SK-N-SH treated with all-trans-retinoic acid at 6 μM for 48 hours (cell line): ENCODE data around the gene A2M.

Experiments used
- CSRNP3 ChIP-seq: fragments of 250-450 bp; sonication (Bioruptor Pico); IDR thresholded peaks from 2 replicates; pipeline ENCODE4 v1.5.1; 2021; ENCODE audit warnings: mild to moderate bottlenecking, moderate library complexity
- ESRRG ChIP-seq: fragments of 250-450 bp; sonication (Bioruptor Pico); IDR thresholded peaks from 2 replicates; pipeline ENCODE4 v1.6.1; 2021; ENCODE audit warnings: mild to moderate bottlenecking
- PATZ1 ChIP-seq: fragments of 250-450 bp; sonication (Bioruptor Pico); IDR thresholded peaks from 2 replicates; pipeline ENCODE4 v1.8.0; 2020; ENCODE audit warnings: mild to moderate bottlenecking, moderate library complexity, borderline replicate concordance
- RARB ChIP-seq: fragments of 250-450 bp; sonication (Bioruptor Pico); IDR thresholded peaks from 2 replicates; pipeline ENCODE4 v1.8.0; 2021; ENCODE audit warnings: mild to moderate bottlenecking, moderate library complexity
- SNAI2 ChIP-seq: fragments of 250-450 bp; sonication (Bioruptor Pico); IDR thresholded peaks from 2 replicates; pipeline ENCODE4 v1.5.0; 2020; ENCODE audit warnings: mild to moderate bottlenecking, moderate library complexity
- TOX ChIP-seq: fragments of 250-450 bp; sonication (Bioruptor Pico); IDR thresholded peaks from 2 replicates; pipeline ENCODE4 v1.8.0; 2021; ENCODE audit warnings: mild to moderate bottlenecking, moderate library complexity, borderline replicate concordance
- ZFP3 ChIP-seq: fragments of 250-450 bp; sonication (Bioruptor Pico); IDR thresholded peaks from 2 replicates; pipeline ENCODE4 v1.5.0; 2020; ENCODE audit warnings: mild to moderate bottlenecking, moderate library complexity
- ZNF565 ChIP-seq: fragments of 450-650 bp; formaldehyde crosslinking; conservative IDR thresholded peaks from 2 replicates; pipeline ENCODE4 v1.5.0; 2020; ENCODE audit warnings: low read depth, mild to moderate bottlenecking, moderate library complexity
- ZNF8 ChIP-seq: fragments of 450-650 bp; formaldehyde crosslinking; IDR thresholded peaks from 2 replicates; pipeline ENCODE4 v1.5.0; 2020; ENCODE audit warnings: mild to moderate bottlenecking, moderate library complexity
- TF ChIP-seq, protein P1 (sequence below): fragments of 250-450 bp; sonication (Bioruptor Pico); IDR thresholded peaks from 2 replicates; pipeline ENCODE4 v1.5.1; 2020; ENCODE audit warnings: low read depth, mild to moderate bottlenecking, moderate library complexity

DNA sequence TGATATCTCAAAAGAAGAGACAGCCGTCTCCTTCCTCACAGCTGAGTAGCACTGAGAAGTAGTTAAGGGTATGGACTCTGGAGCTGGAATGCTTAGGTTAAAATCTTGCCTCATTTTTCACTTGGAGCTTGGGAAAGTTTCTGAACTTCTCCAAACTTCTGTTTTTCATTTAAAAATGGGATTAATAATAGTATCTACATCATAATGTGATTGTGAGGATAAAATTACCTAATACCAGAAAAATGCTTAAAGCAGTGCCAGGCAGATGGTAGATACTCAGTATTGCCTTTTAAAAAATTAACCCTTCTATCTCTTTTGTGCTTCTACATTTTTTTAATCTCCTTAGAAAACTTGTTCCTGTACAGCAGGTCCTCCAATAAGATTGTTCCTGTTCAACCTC lies 63.1 kb downstream of the A2M start:
- TF ChIP-seq, protein P1, sequence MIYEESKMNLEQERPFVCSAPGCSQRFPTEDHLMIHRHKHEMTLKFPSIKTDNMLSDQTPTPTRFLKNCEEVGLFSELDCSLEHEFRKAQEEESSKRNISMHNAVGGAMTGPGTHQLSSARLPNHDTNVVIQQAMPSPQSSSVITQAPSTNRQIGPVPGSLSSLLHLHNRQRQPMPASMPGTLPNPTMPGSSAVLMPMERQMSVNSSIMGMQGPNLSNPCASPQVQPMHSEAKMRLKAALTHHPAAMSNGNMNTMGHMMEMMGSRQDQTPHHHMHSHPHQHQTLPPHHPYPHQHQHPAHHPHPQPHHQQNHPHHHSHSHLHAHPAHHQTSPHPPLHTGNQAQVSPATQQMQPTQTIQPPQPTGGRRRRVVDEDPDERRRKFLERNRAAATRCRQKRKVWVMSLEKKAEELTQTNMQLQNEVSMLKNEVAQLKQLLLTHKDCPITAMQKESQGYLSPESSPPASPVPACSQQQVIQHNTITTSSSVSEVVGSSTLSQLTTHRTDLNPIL, result peak; percentile 64; the same call in 1 of the 2 replicates
- no peak for TF ChIP-seq RARB (CRISPR knock-in tag)
- TF ChIP-seq SNAI2, result no peak
- no peak for TF ChIP-seq ZNF8 (CRISPR knock-in tag)
- no peak for TF ChIP-seq ZNF565
- no peak for TF ChIP-seq TOX (CRISPR knock-in tag)
- TF ChIP-seq PATZ1, result no peak
- TF ChIP-seq ZFP3, result no peak
- TF ChIP-seq CSRNP3, result no peak
- no peak for TF ChIP-seq ESRRG
